ENCODE measurements around the gene GOLGA2.

The GOLGA2 gene

DNA sequence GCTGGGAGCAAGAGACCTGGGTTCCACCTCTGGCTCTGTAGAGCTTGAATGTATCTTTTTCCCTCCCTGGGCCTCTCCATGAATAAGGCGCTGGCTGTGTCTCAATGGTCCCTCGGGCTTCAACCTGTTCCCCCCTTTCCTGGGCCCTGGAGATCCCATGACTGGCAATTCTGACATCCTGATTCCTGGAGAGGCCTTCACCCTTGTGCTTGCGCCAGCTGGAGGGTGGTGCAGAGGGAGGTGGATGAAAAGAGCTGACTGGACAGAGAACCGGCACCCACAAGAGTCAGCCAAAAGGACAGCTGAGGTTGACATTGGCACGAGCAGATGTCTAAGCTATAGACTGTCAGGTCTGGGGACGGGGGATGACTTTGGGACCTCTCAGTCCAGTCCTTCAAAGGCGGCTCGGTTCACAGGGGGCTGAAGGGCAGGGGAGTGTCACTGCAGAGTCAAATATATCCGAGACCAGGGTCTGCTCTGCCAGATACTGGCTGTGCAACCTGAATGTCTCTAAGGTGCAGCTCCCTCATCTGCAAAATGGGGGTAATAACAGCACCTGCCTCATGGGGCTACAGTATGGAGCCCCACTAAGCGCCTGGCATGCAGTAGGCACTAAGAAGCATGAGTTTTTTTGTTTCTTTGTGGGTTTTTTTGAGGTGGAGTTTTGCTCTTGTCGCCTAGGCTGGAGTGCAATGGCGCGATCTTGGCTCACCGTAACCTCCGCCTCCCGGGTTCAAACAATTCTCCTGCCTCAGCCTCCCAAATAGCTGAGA, 58.8 kb downstream of the GOLGA2 start:
- in situ Hi-C loops (cut with MboI; ENCODE audit: low sequenced_read_pairs): no loop called here

- in situ Hi-C loops (cut with MboI; ENCODE audit: low sequenced_read_pairs): no loop called here
Observed at GRCh38 chr9:128215491-128216409, 60.1 kb downstream of the GOLGA2 start.

DNA sequence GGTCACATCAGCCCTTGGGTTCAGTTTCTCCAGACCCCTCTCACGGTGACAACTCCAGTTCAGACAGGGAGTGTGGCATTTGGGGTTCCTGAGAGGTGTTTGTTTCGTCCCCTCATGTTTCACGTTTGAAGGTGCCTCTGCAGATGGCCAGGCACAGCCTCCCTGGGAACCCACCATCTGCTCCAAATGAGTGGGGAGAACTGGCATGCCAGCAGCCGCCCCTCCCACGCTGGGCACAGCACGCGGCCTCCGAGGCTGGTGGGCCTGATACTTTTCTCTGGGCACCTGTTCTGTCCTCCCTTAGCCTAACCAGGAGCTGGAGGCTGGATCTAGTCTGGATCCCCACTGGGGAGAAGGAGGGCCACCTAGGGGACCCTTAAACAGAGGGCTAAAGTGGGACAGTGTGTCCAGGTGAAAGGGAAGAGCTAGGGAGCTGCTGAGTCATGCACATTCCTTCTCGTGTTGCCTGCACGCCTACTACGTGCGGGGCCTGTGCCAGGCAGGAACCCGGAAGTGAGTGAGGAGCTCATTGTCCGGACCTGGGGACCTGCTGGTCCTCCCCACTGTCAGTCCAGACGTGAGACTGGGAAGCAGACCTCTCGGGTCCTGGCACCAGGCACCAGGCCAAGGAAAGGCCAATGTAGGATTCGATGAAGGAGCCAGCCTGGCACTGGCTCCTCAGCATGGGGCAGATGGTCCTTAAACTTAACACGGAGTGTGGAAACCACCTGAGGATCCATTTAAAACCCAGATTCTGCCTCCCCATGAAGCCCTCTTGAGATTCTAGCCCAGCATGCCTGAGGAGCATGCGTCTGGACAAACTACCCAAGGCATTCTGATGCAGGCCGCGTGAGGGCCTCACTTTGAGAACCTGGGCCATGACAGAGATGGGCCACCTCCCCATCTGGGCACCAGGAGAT, 61.0 kb downstream of the GOLGA2 start:
- in situ Hi-C loops (cut with MboI; ENCODE audit: low sequenced_read_pairs): no loop called here

DNA sequence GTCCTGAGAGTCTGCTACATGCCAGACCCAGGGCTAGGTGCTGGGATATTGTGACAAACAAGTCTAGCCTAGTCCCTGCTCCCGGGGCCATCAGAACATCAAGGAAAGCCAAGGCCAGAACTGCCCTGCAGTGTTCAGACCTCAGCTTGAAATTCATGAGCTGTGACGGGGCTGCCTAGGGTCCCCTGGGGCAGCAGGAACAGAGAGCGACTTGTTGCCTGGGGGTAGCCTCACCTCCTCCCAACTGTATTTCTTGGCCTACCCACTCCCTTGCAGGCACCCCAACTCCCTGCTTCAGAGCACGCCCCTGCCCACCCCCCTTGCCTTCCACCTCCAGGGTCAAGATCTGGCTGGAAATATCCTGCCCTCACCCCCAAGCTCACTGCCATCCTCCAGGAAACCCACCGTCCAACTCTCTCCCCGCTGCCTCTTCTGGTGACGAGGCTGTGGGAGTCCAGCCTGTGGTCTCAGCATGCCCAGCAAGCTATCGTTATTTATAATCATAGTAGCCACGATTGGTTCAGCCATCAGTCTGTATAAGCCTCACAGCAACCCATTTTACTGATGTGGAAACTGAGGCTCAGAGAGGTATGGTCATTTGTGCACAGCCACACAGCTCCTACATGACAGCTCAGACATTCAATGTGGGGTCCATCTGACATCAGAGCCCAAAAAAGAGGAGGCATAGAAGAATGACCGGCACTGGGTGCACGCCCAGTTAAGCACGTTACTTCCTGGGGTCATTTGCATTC, 61.9 kb downstream of the GOLGA2 start:
- in situ Hi-C loops (cut with MboI; ENCODE audit: low sequenced_read_pairs): no loop called here

DNA sequence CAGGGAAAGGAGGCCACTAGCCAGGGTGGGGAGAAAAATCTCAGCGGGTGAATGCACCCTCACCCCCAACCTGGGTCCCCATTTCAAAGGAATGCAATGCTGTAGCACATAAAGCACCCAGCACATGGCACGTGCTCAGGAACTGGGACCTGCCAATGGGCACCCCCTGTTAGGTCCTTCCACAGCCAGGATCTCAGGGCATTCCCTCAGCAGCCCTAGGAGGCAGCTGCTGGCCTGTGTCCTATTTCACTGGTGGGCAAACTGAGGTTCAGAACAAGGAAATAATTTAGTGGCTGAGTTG, 63.9 kb downstream of the GOLGA2 start:
- in situ Hi-C loops (cut with MboI; ENCODE audit: low sequenced_read_pairs): no loop called here

GRCh38 chr9:128211186-128211980, 64.4 kb downstream of the GOLGA2 start:
- in situ Hi-C loops (cut with MboI; ENCODE audit: low sequenced_read_pairs): no loop called here

DNA sequence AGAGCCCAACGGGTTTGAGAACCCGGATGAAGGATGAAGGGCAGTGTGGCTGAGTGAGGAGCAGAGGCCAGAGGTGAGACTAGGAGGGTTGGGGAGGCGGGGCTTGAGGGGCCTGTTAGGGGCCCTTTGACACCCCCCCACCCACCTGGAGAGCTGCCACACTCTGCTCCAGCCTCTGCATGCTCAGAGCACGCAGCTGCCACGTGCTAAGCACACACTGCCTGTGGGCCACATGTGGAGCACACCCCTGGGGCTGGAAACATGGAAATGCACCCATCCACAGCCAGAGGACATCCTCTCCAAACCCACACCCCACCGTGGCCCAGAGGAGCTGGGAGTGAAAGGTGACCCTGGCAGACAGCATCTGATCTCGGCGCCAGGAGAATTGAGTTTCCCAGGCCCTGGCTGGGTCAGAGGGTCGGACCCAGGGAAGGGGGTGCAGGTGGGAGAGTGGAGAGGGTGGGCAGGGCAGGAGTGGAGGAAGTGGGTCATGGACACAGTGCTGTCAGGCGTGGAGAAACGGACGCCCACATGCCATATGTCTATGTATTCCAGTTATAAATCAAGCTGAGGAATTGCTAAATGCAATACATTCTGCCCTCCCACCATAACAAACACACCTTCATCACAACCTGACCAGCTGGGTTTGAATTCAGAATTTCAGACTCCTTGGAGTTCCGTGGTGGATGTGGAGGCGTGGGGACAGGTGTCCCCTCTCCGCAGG, 66.7 kb downstream of the GOLGA2 start:
- in situ Hi-C loops (cut with MboI; ENCODE audit: low sequenced_read_pairs): no loop called here

GRCh38 chr9:128208386-128208785, 67.4 kb downstream of the GOLGA2 start:
- in situ Hi-C loops (cut with MboI; ENCODE audit: low sequenced_read_pairs): no loop called here

- in situ Hi-C loops (cut with MboI; ENCODE audit: low sequenced_read_pairs): no loop called here
Observed at GRCh38 chr9:128206916-128207910, 68.6 kb downstream of the GOLGA2 start.

- in situ Hi-C loops (cut with MboI; ENCODE audit: low sequenced_read_pairs): no loop called here
Observed at GRCh38 chr9:128206484-128206883, 69.3 kb downstream of the GOLGA2 start.

Data from HL-60/S4 (cell line).